ENCODE results near the gene BRINP1. TPM values are rescaled to one million over a fixed set of nuclear protein-coding genes. Genes with fewer than 3 reads are reported as not detected.

BRINP1 gene
- total RNA-seq, 2 experiments from 2014 or later: not detected

GRCh38 chr9:119240546-119240945, 128.7 kb downstream of the BRINP1 start:
- no peaks in the 10 kb centered on the region for H3K36me3 Mint-ChIP-seq (ENCODE audit: low read depth)
- peaks cover 2% of the 10 kb centered on the region for H3K9me3 Mint-ChIP-seq
- H3K4me1 Mint-ChIP-seq: no peaks in the 10 kb centered on the region
- ChIA-PET POLR2A (no interaction called here), CTCF (no interaction called here)
- no peak overlapping the region for H3K4me3 Mint-ChIP-seq
- H3K27me3 Mint-ChIP-seq: no peaks in the 10 kb centered on the region
- no peak for DNase-seq
- no peak overlapping the region for H3K27ac Mint-ChIP-seq

GRCh38 chr9:119234636-119235035, 134.6 kb downstream of the BRINP1 start:
- DNase-seq: no peak
- Mint-ChIP-seq H3K4me3 (no peak overlapping the region), H3K27me3 (no peaks in the 10 kb centered on the region), H3K36me3 (ENCODE audit: low read depth) (no peaks in the 10 kb centered on the region), H3K9me3 (no peaks in the 10 kb centered on the region), H3K4me1 (no peaks in the 10 kb centered on the region), H3K27ac (no peak overlapping the region)
- ChIA-PET POLR2A (no interaction called here), CTCF (no interaction called here)

GRCh38 chr9:119227422-119227821, 141.8 kb downstream of the BRINP1 start:
- Mint-ChIP-seq H3K36me3 (ENCODE audit: low read depth) (no peaks in the 10 kb centered on the region), H3K4me3 (no peak overlapping the region), H3K4me1 (no peaks in the 10 kb centered on the region), H3K27ac (no peak overlapping the region), H3K27me3 (no peaks in the 10 kb centered on the region), H3K9me3 (peaks cover 2% of the 10 kb centered on the region)
- CTCF ChIA-PET: no interaction called here
- no peak for DNase-seq
- POLR2A ChIA-PET: no interaction called here

- Mint-ChIP-seq H3K4me1 (no peaks in the 10 kb centered on the region), H3K27ac (no peak overlapping the region), H3K9me3 (peaks cover 2% of the 10 kb centered on the region), H3K36me3 (ENCODE audit: low read depth) (no peaks in the 10 kb centered on the region), H3K4me3 (no peak overlapping the region), H3K27me3 (no peaks in the 10 kb centered on the region)
- POLR2A ChIA-PET: no interaction called here
- DNase-seq: no peak
- CTCF ChIA-PET: no interaction called here
These were observed 144.8 kb downstream of the BRINP1 start for GRCh38 chr9:119224431-119224830.

GRCh38 chr9:119221276-119221675, 148.0 kb downstream of the BRINP1 start:
- no peak overlapping the region for H3K27ac Mint-ChIP-seq
- H3K4me1 Mint-ChIP-seq: no peaks in the 10 kb centered on the region
- H3K27me3 Mint-ChIP-seq: no peaks in the 10 kb centered on the region
- no peak for DNase-seq
- no peak overlapping the region for H3K4me3 Mint-ChIP-seq
- ChIA-PET CTCF (no interaction called here), POLR2A (no interaction called here)
- no peaks in the 10 kb centered on the region for H3K36me3 Mint-ChIP-seq (ENCODE audit: low read depth)
- peaks cover 2% of the 10 kb centered on the region for H3K9me3 Mint-ChIP-seq

GRCh38 chr9:119218293-119218692, 150.9 kb downstream of the BRINP1 start:
- CTCF ChIA-PET: no interaction called here
- POLR2A ChIA-PET: no interaction called here

GRCh38 chr9:119216651-119217331, 152.4 kb downstream of the BRINP1 start:
- Mint-ChIP-seq H3K36me3 (ENCODE audit: low read depth) (no peaks in the 10 kb centered on the region), H3K4me3 (no peak overlapping the region), H3K9me3 (no peaks in the 10 kb centered on the region), H3K4me1 (no peaks in the 10 kb centered on the region), H3K27ac (no peak overlapping the region), H3K27me3 (no peaks in the 10 kb centered on the region)
- ChIA-PET POLR2A (no interaction called here), CTCF (no interaction called here)
- DNase-seq: no peak

More at GRCh38 chr9:119218293-119218692, 150.9 kb downstream of the BRINP1 start:
- no peaks in the 10 kb centered on the region for H3K27me3 Mint-ChIP-seq
- H3K27ac Mint-ChIP-seq: no peak overlapping the region
- H3K4me3 Mint-ChIP-seq: no peak overlapping the region
- DNase-seq: no peak
- no peaks in the 10 kb centered on the region for H3K4me1 Mint-ChIP-seq
- peaks cover 2% of the 10 kb centered on the region for H3K9me3 Mint-ChIP-seq
- H3K36me3 Mint-ChIP-seq (ENCODE audit: low read depth): no peaks in the 10 kb centered on the region

- H3K4me1 Mint-ChIP-seq: no peaks in the 10 kb centered on the region
- no peaks in the 10 kb centered on the region for H3K9me3 Mint-ChIP-seq
- H3K4me3 Mint-ChIP-seq: no peak overlapping the region
- H3K36me3 Mint-ChIP-seq (ENCODE audit: low read depth): no peaks in the 10 kb centered on the region
- POLR2A ChIA-PET: no interaction called here
- no peak for DNase-seq
- H3K27me3 Mint-ChIP-seq: no peaks in the 10 kb centered on the region
- H3K27ac Mint-ChIP-seq: no peak overlapping the region
- CTCF ChIA-PET: no interaction called here
These were observed 153.6 kb downstream of the BRINP1 start for GRCh38 chr9:119215651-119216050.

- no peaks in the 10 kb centered on the region for H3K27me3 Mint-ChIP-seq
- no peak for DNase-seq
- H3K4me3 Mint-ChIP-seq: no peak overlapping the region
- H3K36me3 Mint-ChIP-seq (ENCODE audit: low read depth): no peaks in the 10 kb centered on the region
- CTCF ChIA-PET: no interaction called here
- no peaks in the 10 kb centered on the region for H3K9me3 Mint-ChIP-seq
- POLR2A ChIA-PET: no interaction called here
- no peaks in the 10 kb centered on the region for H3K4me1 Mint-ChIP-seq
- no peak overlapping the region for H3K27ac Mint-ChIP-seq
These were observed 155.8 kb downstream of the BRINP1 start for GRCh38 chr9:119213471-119213870.

- H3K4me1 Mint-ChIP-seq: no peaks in the 10 kb centered on the region
- CTCF ChIA-PET: no interaction called here
- POLR2A ChIA-PET: no interaction called here
- no peak overlapping the region for H3K4me3 Mint-ChIP-seq
- DNase-seq: no peak
- no peak overlapping the region for H3K27ac Mint-ChIP-seq
- no peaks in the 10 kb centered on the region for H3K36me3 Mint-ChIP-seq (ENCODE audit: low read depth)
- no peaks in the 10 kb centered on the region for H3K27me3 Mint-ChIP-seq
- peaks cover 3% of the 10 kb centered on the region for H3K9me3 Mint-ChIP-seq
These were observed 171.2 kb downstream of the BRINP1 start for GRCh38 chr9:119197893-119198607.

- POLR2A ChIA-PET: no interaction called here
- CTCF ChIA-PET: no interaction called here
- no peaks in the 10 kb centered on the region for H3K9me3 Mint-ChIP-seq
- H3K4me3 Mint-ChIP-seq: no peak overlapping the region
- no peaks in the 10 kb centered on the region for H3K27me3 Mint-ChIP-seq
- no peaks in the 10 kb centered on the region for H3K36me3 Mint-ChIP-seq (ENCODE audit: low read depth)
- H3K27ac Mint-ChIP-seq: no peak overlapping the region
- H3K4me1 Mint-ChIP-seq: no peaks in the 10 kb centered on the region
- no peak for DNase-seq
These were observed 173.7 kb downstream of the BRINP1 start for GRCh38 chr9:119195521-119195920.

- Mint-ChIP-seq H3K4me3 (no peak overlapping the region), H3K27me3 (no peaks in the 10 kb centered on the region), H3K27ac (no peak overlapping the region), H3K9me3 (peaks cover 2% of the 10 kb centered on the region), H3K36me3 (ENCODE audit: low read depth) (no peaks in the 10 kb centered on the region), H3K4me1 (no peaks in the 10 kb centered on the region)
- ChIA-PET CTCF (no interaction called here), POLR2A (no interaction called here)
- DNase-seq: no peak
These were observed 183.9 kb downstream of the BRINP1 start for GRCh38 chr9:119185298-119185697.

- ChIA-PET POLR2A (no interaction called here), CTCF (no interaction called here)
- no peak overlapping the region for H3K27ac Mint-ChIP-seq
- no peak for DNase-seq
- no peaks in the 10 kb centered on the region for H3K27me3 Mint-ChIP-seq
- H3K9me3 Mint-ChIP-seq: peaks cover 2% of the 10 kb centered on the region
- H3K36me3 Mint-ChIP-seq (ENCODE audit: low read depth): no peaks in the 10 kb centered on the region
- H3K4me1 Mint-ChIP-seq: no peaks in the 10 kb centered on the region
- no peak overlapping the region for H3K4me3 Mint-ChIP-seq
These were observed 184.8 kb downstream of the BRINP1 start for GRCh38 chr9:119184265-119184936.

GRCh38 chr9:119181561-119181960, 187.7 kb downstream of the BRINP1 start:
- CTCF ChIA-PET: no interaction called here
- Mint-ChIP-seq H3K9me3 (no peaks in the 10 kb centered on the region), H3K27me3 (no peaks in the 10 kb centered on the region), H3K4me1 (no peaks in the 10 kb centered on the region), H3K27ac (no peak overlapping the region), H3K4me3 (no peak overlapping the region), H3K36me3 (ENCODE audit: low read depth) (no peaks in the 10 kb centered on the region)
- no peak for DNase-seq
- POLR2A ChIA-PET: no interaction called here
